ENCODE results near the gene WDR81. TPM values are rescaled to one million over a fixed set of nuclear protein-coding genes. Genes with fewer than 3 reads are reported as not detected.

The WDR81 gene
- total RNA-seq, 1 experiment from 2014 or later: 17.3 TPM

DNA sequence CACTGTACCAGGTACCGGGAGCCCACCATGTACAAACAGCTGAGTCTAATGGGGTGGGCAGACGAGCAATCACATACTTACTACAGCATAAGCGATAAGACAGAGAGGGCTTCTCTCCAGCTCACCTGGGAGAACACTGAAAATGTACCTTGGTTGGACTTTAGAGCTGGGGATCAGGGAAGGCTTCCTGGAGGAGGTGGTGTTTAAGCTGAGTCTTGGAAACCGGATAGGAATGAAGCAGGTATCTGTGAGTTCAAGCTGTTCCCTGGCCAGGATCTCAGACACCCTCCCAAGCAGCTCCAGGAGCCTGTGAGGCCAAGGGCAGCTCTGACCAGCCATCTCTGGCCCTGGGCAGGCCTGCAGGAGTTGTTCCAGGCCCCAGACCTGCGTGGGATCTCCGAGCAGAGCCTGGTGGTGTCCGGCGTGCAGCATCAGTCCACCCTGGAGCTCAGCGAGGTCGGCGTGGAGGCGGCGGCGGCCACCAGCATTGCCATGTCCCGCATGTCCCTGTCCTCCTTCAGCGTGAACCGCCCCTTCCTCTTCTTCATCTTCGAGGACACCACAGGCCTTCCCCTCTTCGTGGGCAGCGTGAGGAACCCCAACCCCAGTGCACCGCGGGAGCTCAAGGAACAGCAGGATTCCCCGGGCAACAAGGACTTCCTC, 29.4 kb downstream of the WDR81 start:
- no TSS peak for BruUV-seq (replicated peaks)
- no peaks in the 10 kb centered on the region for H3K27me3 ChIP-seq (ENCODE audit: insufficient read depth, low read length)
- no peaks in the 10 kb centered on the region for H3K79me2 ChIP-seq (ENCODE audit: insufficient read depth, low read length)
- no peaks in the 10 kb centered on the region for H3K36me3 ChIP-seq (ENCODE audit: control insufficient read depth in 1 of 2, insufficient read depth in 2 of 2, low read length in 2 of 2)
- no peak for ATAC-seq
- TF ChIP-seq CTCF (IDR thresholded peaks at IDR 0.05 in 2 of 3, conservative IDR thresholded peaks at IDR 0.05 in 1 of 3; ENCODE audit: borderline replicate concordance in 1 of 3, insufficient read depth in 1 of 3, low read depth in 2 of 3, low read length in 2 of 3): no peak
- no peak for TF ChIP-seq ELF1 (IDR thresholded peaks at IDR 0.05; ENCODE audit: borderline replicate concordance, low read depth)
- TF ChIP-seq SP1 (IDR thresholded peaks at IDR 0.05; ENCODE audit: low read depth): no peak
- TF ChIP-seq, protein P1, sequence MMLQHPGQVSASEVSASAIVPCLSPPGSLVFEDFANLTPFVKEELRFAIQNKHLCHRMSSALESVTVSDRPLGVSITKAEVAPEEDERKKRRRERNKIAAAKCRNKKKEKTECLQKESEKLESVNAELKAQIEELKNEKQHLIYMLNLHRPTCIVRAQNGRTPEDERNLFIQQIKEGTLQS (IDR thresholded peaks at IDR 0.05): no peak
- TF ChIP-seq ZNF274 (IDR thresholded peaks at IDR 0.05; ENCODE audit: low read depth, low read length): no peak
- TF ChIP-seq YY1 (IDR thresholded peaks at IDR 0.05; ENCODE audit: extremely low read depth, insufficient replicate concordance, low read depth, low read length): no peak
- TF ChIP-seq EZH2phosphoT487 (IDR thresholded peaks at IDR 0.05; ENCODE audit: borderline replicate concordance): no peak
- TF ChIP-seq, protein P2, sequence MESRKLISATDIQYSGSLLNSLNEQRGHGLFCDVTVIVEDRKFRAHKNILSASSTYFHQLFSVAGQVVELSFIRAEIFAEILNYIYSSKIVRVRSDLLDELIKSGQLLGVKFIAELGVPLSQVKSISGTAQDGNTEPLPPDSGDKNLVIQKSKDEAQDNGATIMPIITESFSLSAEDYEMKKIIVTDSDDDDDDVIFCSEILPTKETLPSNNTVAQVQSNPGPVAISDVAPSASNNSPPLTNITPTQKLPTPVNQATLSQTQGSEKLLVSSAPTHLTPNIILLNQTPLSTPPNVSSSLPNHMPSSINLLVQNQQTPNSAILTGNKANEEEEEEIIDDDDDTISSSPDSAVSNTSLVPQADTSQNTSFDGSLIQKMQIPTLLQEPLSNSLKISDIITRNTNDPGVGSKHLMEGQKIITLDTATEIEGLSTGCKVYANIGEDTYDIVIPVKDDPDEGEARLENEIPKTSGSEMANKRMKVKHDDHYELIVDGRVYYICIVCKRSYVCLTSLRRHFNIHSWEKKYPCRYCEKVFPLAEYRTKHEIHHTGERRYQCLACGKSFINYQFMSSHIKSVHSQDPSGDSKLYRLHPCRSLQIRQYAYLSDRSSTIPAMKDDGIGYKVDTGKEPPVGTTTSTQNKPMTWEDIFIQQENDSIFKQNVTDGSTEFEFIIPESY (IDR thresholded peaks at IDR 0.05; ENCODE audit: extremely low read depth, insufficient replicate concordance, low read length): no peak
- no peak overlapping the region for H3K27ac ChIP-seq (ENCODE audit: low read depth, low read length)
- ChIA-PET CTCF (interaction anchor here (0.8 kb wide), 1 partner anchor 12 kb away, joined by 3 read pairs; no protein-coding TSS in a partner anchor), POLR2A (interaction anchor here (2.6 kb wide), 1 partner anchor 37 kb away, joined by 6 read pairs; no protein-coding TSS in a partner anchor), RAD21 (ENCODE audit: low non-redundant PET in 1 of 2, low total read pairs in 2 of 2, uncharacterized antibody in 2 of 2, unreplicated experiment in 2 of 2) (no interaction called here)
- no peak overlapping the region for H3K4me3 ChIP-seq (replicated peaks in 1 of 2; ENCODE audit: low read depth in 1 of 2, low read length in 2 of 2)
- no peaks in the 10 kb centered on the region for H3K9me2 ChIP-seq (ENCODE audit: insufficient read depth)
- no peaks in the 10 kb centered on the region for H4K20me1 ChIP-seq (ENCODE audit: insufficient read depth)
- no peak overlapping the region for H3K4me2 ChIP-seq (ENCODE audit: low read length)
- no peak for DNase-seq (ENCODE audit: low read depth, low spot score)
- H2AFZ ChIP-seq (ENCODE audit: low read depth, low read length, poor library complexity, severe bottlenecking): no peak overlapping the region
- H3K9ac ChIP-seq (ENCODE audit: low read length): no peak overlapping the region
- no peaks in the 10 kb centered on the region for H3K9me3 ChIP-seq (ENCODE audit: control insufficient read depth in 1 of 2, insufficient read depth in 1 of 2, low read depth in 1 of 2, low read length in 2 of 2)
- intact Hi-C loops (cut with micrococcal nuclease): no loop called here
- peaks cover 0 to 16% of the 10 kb centered on the region in 2 experiments; a peak in 3 of 4 replicates for H3K4me1 ChIP-seq (ENCODE audit: control insufficient read depth in 1 of 2, insufficient read depth in 2 of 2, low read length in 2 of 2)
